HCT116 (cell line): ENCODE measurements around the gene MLPH. TPM values are rescaled to one million over a fixed set of nuclear protein-coding genes. Genes with fewer than 3 reads are reported as not detected.

ENCODE experiments used
- ATAC-seq: fragments of 200-7000 bp; cut with Tn5 transposase; 2 replicates; pipeline ENCODE4 v1.9.1; 2020; ENCODE audit warnings: mild to moderate bottlenecking, moderate library complexity
- BruUV-seq: library from RNA; stranded (reverse); fragments of 400-500 nt; replicated peaks from 2 replicates; lab custom pipeline; 2021; lab: Mats Ljungman, UMichigan
- CTCF ChIA-PET: fragments of 300-600 bp; sonication (Branson Sonifier 250); formaldehyde crosslinking; loops from one replicate; lab custom pipeline; 2021; ENCODE audit warnings: antibody characterized with exemption; lab: Charles Lee
- POLR2A ChIA-PET: fragments of 300-600, 350-600 bp; sonication (Branson Sonifier 250); formaldehyde crosslinking; loops from one replicate; lab custom pipeline; 2021; ENCODE audit warnings: antibody characterized with exemption; lab: Charles Lee
- RAD21 ChIA-PET, 2 experiments: fragments of 300-600 bp; sonication (Branson Sonifier 250); formaldehyde crosslinking; loops; one replicate each; lab custom pipeline; 2023; ENCODE audit warnings: low total read pairs in 2 of 2; ENCODE audit not compliant: uncharacterized antibody in 2 of 2, unreplicated experiment in 2 of 2, low non-redundant PET in 1 of 2; lab: Charles Lee
- DNase-seq: peaks from one replicate; pipeline ENCODE4 v3.0.0-alpha.2; 2010; ENCODE audit warnings: low read depth, low spot score
- H2AFZ ChIP-seq: fragments of 200-600 bp; shearing (Covaris generic), sonication (generic); 2 replicates; pipeline ENCODE4 v1.6.1; 2017; ENCODE audit warnings: low read depth, mixed run types, mixed read lengths, antibody characterized with exemption, low read length; ENCODE audit not compliant: poor library complexity, severe bottlenecking
- H3K27ac ChIP-seq: 2 replicates; pipeline ENCODE4 v1.5.1; 2012; ENCODE audit warnings: low read depth, low read length
- H3K27me3 ChIP-seq: fragments of 200-600 bp; sonication (generic); 2 replicates; pipeline ENCODE4 v1.6.1; 2016; ENCODE audit warnings: mixed run types, low read length, mixed read lengths; ENCODE audit not compliant: insufficient read depth
- H3K36me3 ChIP-seq, 2 experiments: fragments of 200-500 bp in 1 of 2; fragments of 200-600 bp in 1 of 2; sonication (Bioruptor generic) in 1 of 2; sonication (generic) in 1 of 2; 2 replicates each; pipeline versions ENCODE4 v1.5.1 to v1.6.1; 2014 to 2016; ENCODE audit warnings: low read length in 2 of 2, inconsistent platforms in 1 of 2, mixed read lengths in 1 of 2, mixed run types in 1 of 2; ENCODE audit not compliant: insufficient read depth in 2 of 2, control insufficient read depth in 1 of 2
- H3K4me1 ChIP-seq, 2 experiments: fragments of 200-600 bp in 1 of 2; sonication (generic) in 1 of 2; 2 replicates each; pipeline versions ENCODE4 v1.5.1 to v1.6.1; 2012 to 2017; ENCODE audit warnings: low read length in 2 of 2, inconsistent platforms in 1 of 2, mild to moderate bottlenecking in 1 of 2, mixed read lengths in 1 of 2, mixed run types in 1 of 2, moderate library complexity in 1 of 2; ENCODE audit not compliant: insufficient read depth in 2 of 2, control insufficient read depth in 1 of 2
- H3K4me2 ChIP-seq: fragments of 200-600 bp; sonication (generic); 2 replicates; pipeline ENCODE4 v1.6.1; 2017; ENCODE audit warnings: mixed run types, low read length, mixed read lengths
- H3K4me3 ChIP-seq, 2 experiments: fragments of 200-600 bp in 1 of 2; sonication (generic) in 1 of 2; replicated peaks in 1 of 2; 2 replicates each; pipeline ENCODE4 v1.5.1; 2011 to 2016; ENCODE audit warnings: low read length in 2 of 2, control low read depth in 1 of 2, low read depth in 1 of 2, mild to moderate bottlenecking in 1 of 2, mixed read lengths in 1 of 2, mixed run types in 1 of 2
- H3K79me2 ChIP-seq: fragments of 200-600 bp; sonication (generic); 2 replicates; pipeline ENCODE4 v1.6.1; 2017; ENCODE audit warnings: mild to moderate bottlenecking, mixed run types, low read length, moderate library complexity, mixed read lengths; ENCODE audit not compliant: insufficient read depth
- H3K9ac ChIP-seq: fragments of 200-600 bp; sonication (generic); 2 replicates; pipeline ENCODE4 v1.6.1; 2016; ENCODE audit warnings: low read length, mixed read lengths
- H3K9me2 ChIP-seq: fragments of 200-600 bp; sonication (generic), shearing (Covaris generic); 2 replicates; pipeline ENCODE4 v1.6.1; 2017; ENCODE audit warnings: mixed run types, mild to moderate bottlenecking, moderate library complexity; ENCODE audit not compliant: insufficient read depth
- H3K9me3 ChIP-seq, 2 experiments: fragments of 200-500 bp in 1 of 2; fragments of 200-600 bp in 1 of 2; sonication (Bioruptor generic) in 1 of 2; sonication (generic) in 1 of 2; 2 replicates each; pipeline ENCODE4 v1.6.1; 2014 to 2017; ENCODE audit warnings: low read length in 2 of 2, mixed read lengths in 2 of 2, inconsistent platforms in 1 of 2, low read depth in 1 of 2, mild to moderate bottlenecking in 1 of 2, mixed run types in 1 of 2, moderate library complexity in 1 of 2; ENCODE audit not compliant: control insufficient read depth in 1 of 2, insufficient read depth in 1 of 2
- H4K20me1 ChIP-seq: fragments of 200-600 bp; sonication (generic), shearing (Covaris generic); 2 replicates; pipeline ENCODE4 v1.6.1; 2017; ENCODE audit warnings: mixed run types, mild to moderate bottlenecking, moderate library complexity; ENCODE audit not compliant: insufficient read depth
- ATF3 ChIP-seq: IDR thresholded peaks from 2 replicates; pipeline ENCODE4 v1.6.1; 2012
- CBX3 ChIP-seq: IDR thresholded peaks from 2 replicates; pipeline ENCODE4 v1.6.1; 2012; ENCODE audit warnings: low read depth
- CEBPB ChIP-seq: IDR thresholded peaks from 2 replicates; pipeline ENCODE4 v1.6.1; 2012; ENCODE audit warnings: low read depth
- EZH2 ChIP-seq: fragments of 200-600 bp; sonication (generic); IDR thresholded peaks from 2 replicates; pipeline ENCODE4 v1.6.1; 2017; ENCODE audit warnings: antibody characterized with exemption, mixed run types
- JUND ChIP-seq: IDR thresholded peaks from 2 replicates; pipeline ENCODE4 v1.6.1; 2012
- MAX ChIP-seq: IDR thresholded peaks from 2 replicates; pipeline ENCODE4 v1.6.1; 2012
- POLR2A ChIP-seq: IDR thresholded peaks from 2 replicates; pipeline ENCODE4 v1.7.0; 2011; ENCODE audit warnings: borderline replicate concordance; ENCODE audit not compliant: insufficient read depth, insufficient read length; ENCODE audit errors: extremely low read depth
- POLR2AphosphoS5 ChIP-seq: IDR thresholded peaks from 2 replicates; pipeline ENCODE4 v1.6.1; 2011; ENCODE audit warnings: mild to moderate bottlenecking, low read depth, low read length, moderate library complexity
- RAD21 ChIP-seq: IDR thresholded peaks from 2 replicates; pipeline ENCODE4 v1.6.1; 2012; ENCODE audit warnings: low read depth, mild to moderate bottlenecking
- REST ChIP-seq: IDR thresholded peaks from 2 replicates; pipeline ENCODE4 v1.6.1; 2012; ENCODE audit warnings: low read depth
- SIN3A ChIP-seq: IDR thresholded peaks from 2 replicates; pipeline ENCODE4 v1.6.1; 2012; ENCODE audit warnings: low read depth
- SRF ChIP-seq: IDR thresholded peaks from 2 replicates; pipeline ENCODE4 v1.6.1; 2012; ENCODE audit warnings: low read depth
- TCF7L2 ChIP-seq: IDR thresholded peaks from 2 replicates; pipeline ENCODE4 v1.7.0; 2011; ENCODE audit warnings: borderline replicate concordance, inconsistent platforms; ENCODE audit not compliant: insufficient read depth, insufficient read length; ENCODE audit errors: extremely low read depth
- ZNF274 ChIP-seq: fragments of 200-500 bp; sonication (Bioruptor generic); IDR thresholded peaks from 2 replicates; pipeline ENCODE4 v1.6.1; 2014; ENCODE audit warnings: mild to moderate bottlenecking, low read depth, low read length, inconsistent platforms
- intact Hi-C: fragments of 100-400 bp; cut with micrococcal nuclease; formaldehyde crosslinking; loops from 2 replicates; pipeline ENCODE4 v1.10.0; 2022
- total RNA-seq: library from RNA; stranded (reverse); gene quantifications from one replicate; pipeline ENCODE4 v1.2.1, GENCODE V29; 2021; ENCODE audit not compliant: unreplicated experiment

MLPH gene
- total RNA-seq, 1 experiment from 2014 or later, result 81.4 TPM

- ATAC-seq (peak; percentile 80), DNase-seq (no peak)
- Histone ChIP-seq H3K27me3 (no peaks in the 10 kb centered on the region), H3K9me3 (no peaks in the 10 kb centered on the region), H3K27ac (no peak overlapping the region), H3K36me3 (no peaks in the 10 kb centered on the region), H3K4me1 (peaks cover 3 to 30% of the 10 kb centered on the region in 2 experiments; a peak in 3 of 4 replicates), H3K9me2 (no peaks in the 10 kb centered on the region), H3K9ac (no peak overlapping the region), H3K79me2 (no peaks in the 10 kb centered on the region), H4K20me1 (no peaks in the 10 kb centered on the region), H3K4me3 (peak overlapping the region in 1 of 2 experiments; percentile 7; a peak in 1 of 4 replicates), H3K4me2 (peak overlapping the region; percentile 59), H2AFZ (peak overlapping the region; percentile 80)
- BruUV-seq, result no TSS peak
- TF ChIP-seq MAX, result peak; percentile 44; the same call in 1 of the 2 replicates
- TF ChIP-seq TCF7L2, result no peak
- ChIA-PET CTCF (interaction anchor here (1.3 kb wide), 1 partner anchor 15 kb away, joined by 3 read pairs; no protein-coding TSS in a partner anchor), RAD21 (no interaction called here), POLR2A (no interaction called here)
- intact Hi-C loops, result no loop called here
These were observed 30.7 kb upstream of the MLPH start for GRCh38 chr2:237456200-237456843.

DNA sequence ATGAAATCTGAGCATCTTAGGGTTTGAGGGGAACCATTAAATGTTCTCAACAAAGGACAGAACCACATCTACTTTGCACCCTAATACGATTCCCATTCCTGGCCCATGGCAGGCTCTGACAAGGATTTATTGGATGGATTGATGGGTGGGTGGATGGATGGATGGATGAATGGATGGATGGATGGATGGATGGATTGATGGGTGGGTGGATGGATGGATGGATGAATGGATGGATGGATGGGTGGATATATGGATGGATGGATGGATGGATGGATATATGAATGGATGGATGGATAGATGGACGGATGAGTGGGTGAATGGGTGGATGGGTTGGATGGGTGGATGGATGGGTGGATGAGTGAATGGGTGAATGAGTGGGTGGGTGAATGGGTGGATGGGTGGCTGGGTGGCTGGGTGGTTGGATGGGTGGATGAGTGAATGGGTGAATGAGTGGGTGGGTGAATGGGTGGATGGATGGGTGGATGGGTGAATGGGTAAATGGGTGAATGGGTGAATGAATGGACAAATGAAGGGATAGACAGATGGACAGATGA, 29.6 kb upstream of the MLPH start:
- H3K4me3 ChIP-seq, result no peak overlapping the region
- DNase-seq, result no peak
- POLR2A ChIA-PET, result no interaction called here
- intact Hi-C loops, result no loop called here
- no peak overlapping the region for H3K4me2 ChIP-seq
- RAD21 ChIA-PET, result no interaction called here
- CTCF ChIA-PET, result no interaction called here
- no peak overlapping the region for H3K27ac ChIP-seq
- no peaks in the 10 kb centered on the region for H3K9me2 ChIP-seq
- H3K9me3 ChIP-seq, result no peaks in the 10 kb centered on the region
- no TSS peak for BruUV-seq
- H4K20me1 ChIP-seq, result no peaks in the 10 kb centered on the region
- H3K79me2 ChIP-seq, result no peaks in the 10 kb centered on the region
- H3K36me3 ChIP-seq, result no peaks in the 10 kb centered on the region
- no peak overlapping the region for H3K9ac ChIP-seq
- no peak overlapping the region for H2AFZ ChIP-seq
- H3K27me3 ChIP-seq, result no peaks in the 10 kb centered on the region
- H3K4me1 ChIP-seq, result peaks cover 3 to 30% of the 10 kb centered on the region in 2 experiments; a peak in 3 of 4 replicates
- no peak for ATAC-seq
- TF ChIP-seq ATF3, result no peak
- TF ChIP-seq CEBPB, result no peak
- TF ChIP-seq REST, result no peak
- no peak for TF ChIP-seq JUND
- no peak for TF ChIP-seq SRF
- TF ChIP-seq SIN3A, result no peak
- TF ChIP-seq RAD21, result no peak
- no peak for TF ChIP-seq POLR2A
- no peak for TF ChIP-seq TCF7L2
- TF ChIP-seq ZNF274, result no peak
- TF ChIP-seq EZH2, result no peak
- TF ChIP-seq POLR2AphosphoS5, result no peak
- no peak for TF ChIP-seq CBX3
